Forelimb muscle (tissue), 1 donor: ENCODE data around the gene CD248. TPM values are rescaled to one million over a fixed set of nuclear protein-coding genes. Genes with fewer than 3 reads are reported as not detected.
"Not testable (repeated sequence)": the region's sequence is repeated elsewhere in the genome, so short reads cannot be mapped to it uniquely, and the experiment has no call there.

Experiments
- DNase-seq: peaks from one replicate; pipeline ENCODE4 v3.0.0-alpha.2; 2013; ENCODE audit warnings: low read depth
- polyA plus RNA-seq: library from polyadenylated mRNA; unstranded; fragments of 120-200 nt; gene quantifications from one replicate; pipeline ENCODE4 v1.2.1, GENCODE V29; 2013; ENCODE audit not compliant: insufficient read length

Gene CD248
- polyA plus RNA-seq, 1 donor: 76.4 TPM

DNA sequence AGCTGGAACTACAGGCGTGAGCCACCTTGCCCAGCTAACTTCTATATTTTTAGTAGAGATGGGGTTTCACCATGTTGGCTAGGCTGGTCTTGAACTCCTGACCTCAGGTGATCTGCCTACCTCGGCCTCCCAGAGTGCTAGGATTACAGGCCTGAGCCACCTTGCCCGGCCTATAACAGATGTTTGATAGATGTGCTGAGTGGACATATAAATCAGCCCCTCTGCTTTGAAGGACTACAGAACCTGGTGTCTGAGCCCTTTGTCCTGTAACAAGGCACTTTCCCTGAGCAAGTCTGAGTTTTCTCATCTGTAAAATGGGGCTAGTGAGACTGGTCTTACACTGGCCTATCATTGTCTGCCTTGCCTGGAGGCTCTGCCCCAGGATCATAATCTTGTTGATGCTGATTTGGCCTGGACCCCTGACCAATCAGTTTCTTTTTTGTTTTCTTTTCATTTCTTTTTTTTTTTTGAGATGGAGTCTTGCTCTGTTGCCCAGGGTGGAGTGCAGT, 12.4 kb upstream of the CD248 start:
- DNase-seq: no peak

DNA sequence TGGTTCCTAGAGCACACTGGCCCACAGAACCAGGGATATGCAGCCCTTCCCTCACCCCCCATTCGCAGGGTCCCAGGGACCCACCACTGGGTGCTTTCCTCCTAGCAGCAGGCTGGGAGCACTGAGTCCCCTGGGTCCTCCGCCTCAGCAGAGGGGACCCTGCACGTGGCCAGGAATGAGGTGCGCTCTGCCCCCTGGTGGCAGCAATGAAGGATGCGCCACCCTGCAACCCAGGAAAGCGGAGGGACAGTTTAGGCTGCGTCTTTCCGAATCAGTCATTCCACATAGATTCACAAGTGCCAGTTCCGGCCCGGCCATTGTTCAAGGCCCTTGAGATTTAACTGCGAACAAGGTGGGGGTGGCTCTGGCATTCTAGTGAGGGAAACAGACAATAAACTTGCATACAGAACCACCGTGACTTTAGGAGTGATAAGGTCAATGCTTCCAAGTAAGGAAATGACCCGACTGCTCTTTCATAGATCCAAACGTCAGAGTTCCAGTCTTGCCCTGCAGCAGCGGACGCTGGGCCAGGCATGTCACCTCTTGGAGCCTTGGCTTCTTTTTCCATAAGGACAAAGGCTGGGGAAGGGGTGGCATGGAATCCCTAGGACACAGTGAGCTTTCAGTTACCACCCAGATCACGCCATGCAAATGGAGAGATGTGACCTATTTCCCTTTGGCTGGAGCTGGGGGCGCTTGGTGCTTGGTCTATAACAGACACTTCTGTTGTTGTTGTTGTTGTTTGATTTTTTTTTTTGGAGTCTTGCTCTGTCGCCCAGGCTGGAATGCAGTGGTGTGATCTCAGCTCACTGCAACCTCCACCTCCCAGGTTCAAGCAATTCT, 11.7 kb upstream of the CD248 start:
- DNase-seq: no peak

DNA sequence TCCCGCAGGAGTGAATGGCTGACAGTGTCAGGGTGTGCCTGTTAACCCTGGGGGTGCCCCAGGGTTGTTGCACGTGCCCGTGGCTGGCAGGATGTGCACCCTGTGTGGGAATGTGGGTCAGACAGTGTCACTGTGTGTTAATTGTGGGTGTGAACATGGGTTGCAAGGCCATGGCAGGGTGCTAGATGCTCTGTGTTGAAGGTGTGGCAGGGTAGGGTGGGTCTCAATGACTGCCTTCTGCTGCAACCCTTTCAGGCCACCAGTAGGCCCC, 11.1 kb upstream of the CD248 start:
- no peak for DNase-seq

DNA sequence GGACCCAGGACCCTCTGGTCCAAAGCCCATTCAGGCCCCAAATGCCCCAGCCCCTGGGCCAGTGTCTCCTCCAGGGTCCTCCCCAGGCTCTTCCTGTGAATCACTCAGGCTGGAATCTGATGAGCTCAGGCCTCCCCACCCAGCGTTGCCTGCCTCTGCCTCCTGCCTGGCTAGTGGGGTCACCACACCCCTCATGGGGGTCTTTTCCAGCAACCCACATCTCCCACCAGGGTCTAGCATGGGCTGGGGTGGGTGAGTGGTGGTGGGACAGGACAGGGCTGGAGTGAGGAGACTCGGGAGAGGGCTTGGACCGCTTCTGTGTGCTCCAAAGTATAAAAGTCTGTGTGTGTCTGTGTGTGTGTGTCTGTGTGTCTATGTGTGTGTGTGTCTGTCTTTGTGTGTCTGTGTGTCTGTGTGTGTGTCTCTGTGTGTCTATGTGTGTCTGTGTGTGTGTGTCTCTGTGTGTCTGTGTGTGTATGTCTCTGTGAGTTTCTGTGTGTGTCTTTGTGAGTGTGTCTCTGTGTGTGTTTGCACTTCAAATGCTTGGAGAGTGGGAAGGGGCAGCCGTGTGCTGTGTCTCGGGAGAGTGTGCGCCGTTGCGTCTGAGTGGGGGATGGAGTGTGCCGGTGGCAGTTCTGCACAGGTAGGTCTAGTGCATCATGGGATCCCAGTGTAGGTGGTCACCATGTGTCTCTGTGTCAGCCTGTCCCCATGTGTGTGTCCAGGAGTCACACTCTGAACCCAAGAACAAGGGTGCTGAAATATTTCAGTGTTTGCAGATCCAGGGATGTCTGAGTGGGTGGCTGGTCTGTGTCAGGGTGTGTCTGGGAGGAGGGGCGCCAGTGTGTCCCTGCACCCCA, 10.6 kb upstream of the CD248 start:
- DNase-seq: no peak

DNA sequence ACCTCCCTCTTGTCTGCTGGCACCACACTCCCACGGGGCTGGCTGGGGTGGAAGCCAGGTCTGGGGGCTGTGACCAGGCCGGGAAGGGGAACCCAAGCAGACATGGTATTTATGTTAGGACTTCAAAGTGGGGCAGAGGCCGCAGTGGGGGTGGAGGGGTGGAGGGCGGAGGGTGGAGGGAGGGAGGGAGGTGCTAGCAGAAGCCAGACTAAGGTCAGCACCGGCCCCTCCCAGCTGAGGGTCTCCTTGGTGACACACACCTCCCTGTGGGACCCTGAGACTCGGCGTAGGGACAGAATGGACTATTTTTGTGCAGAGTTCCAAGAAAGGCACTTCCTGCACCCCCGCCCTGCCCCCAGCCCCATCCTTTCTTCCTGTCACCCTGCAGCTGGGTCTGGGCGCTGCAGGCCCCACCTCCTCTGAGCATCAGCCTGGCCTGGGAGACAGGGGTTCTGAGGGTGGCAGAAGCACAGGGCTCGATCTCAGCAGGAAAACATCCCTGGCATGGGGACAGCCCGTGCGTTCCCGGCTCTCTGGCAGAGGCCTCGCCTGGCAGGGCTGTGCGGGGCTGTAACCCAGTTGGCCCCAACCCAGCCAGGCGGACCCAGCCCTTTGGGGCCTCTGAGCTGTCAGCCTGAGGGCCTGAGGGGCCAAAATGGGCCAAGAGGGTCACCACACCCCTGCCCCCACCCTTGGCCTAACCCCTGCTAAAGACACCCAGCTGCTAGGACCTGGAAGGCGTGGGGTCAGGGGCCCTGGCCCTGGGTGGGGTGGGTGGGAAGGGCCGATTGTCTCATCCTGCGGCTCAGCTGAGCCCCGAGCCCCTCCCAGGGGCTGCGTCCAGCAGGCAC, 9.6 kb upstream of the CD248 start:
- DNase-seq: no peak

DNA sequence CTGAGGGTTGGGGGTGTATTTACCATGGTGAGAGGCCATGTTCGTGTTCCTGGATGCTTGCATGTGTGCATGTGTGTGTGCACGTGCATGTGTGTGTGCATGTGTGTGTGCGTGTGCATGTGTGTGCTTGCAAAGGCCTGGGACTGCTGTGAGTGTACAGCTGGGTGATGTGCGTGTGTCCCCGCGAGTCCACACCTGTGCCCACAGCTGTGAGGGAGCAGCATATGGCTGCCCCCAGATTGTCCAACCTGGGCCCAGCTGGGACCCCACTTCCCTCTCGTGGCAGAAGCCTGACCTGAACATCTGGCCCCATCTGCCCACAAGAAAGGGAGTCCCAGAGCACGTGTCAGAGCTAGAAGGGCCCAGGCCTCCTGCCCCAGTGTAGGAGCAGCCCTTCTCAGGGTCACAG, 8.4 kb upstream of the CD248 start:
- DNase-seq: no peak

DNA sequence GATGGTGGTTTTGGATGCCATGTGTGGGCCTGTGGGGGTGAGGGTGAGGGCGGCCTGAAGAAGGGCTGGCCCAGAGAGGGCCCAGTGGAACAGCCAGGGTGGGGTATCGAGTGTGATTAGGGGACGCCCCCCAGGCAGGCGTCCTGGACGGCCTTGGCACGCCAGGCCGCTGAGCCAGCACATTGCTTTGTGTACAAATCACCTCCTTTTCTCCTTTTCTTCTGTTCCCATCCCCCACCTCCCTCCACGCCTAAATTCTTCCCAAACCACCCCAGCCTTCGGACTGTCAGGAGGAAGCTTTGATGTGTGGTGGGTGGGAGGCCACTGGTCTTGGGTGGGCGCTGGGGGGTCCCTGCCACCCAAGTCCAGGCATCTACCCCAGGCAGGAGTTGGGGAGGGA, 7.8 kb upstream of the CD248 start:
- DNase-seq: no peak

DNA sequence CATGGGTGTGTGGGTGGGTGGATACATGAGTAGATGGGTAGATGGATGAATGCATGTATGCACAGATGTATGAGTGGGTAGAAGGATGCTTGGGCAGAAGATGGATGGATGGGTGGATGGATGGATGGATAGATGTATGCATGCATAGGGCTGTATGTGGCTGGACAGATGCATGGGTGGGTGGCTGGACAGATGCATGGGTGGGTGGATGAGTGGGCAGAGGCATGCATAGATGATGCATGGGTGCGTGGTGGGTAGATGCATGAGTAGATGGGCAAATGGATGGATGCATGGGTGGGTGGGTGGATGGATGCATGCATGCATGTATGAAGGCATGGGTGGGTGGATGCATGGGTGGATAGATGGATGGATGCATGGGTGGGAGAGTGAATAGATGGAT, 6.8 kb upstream of the CD248 start:
- no peak for DNase-seq

DNA sequence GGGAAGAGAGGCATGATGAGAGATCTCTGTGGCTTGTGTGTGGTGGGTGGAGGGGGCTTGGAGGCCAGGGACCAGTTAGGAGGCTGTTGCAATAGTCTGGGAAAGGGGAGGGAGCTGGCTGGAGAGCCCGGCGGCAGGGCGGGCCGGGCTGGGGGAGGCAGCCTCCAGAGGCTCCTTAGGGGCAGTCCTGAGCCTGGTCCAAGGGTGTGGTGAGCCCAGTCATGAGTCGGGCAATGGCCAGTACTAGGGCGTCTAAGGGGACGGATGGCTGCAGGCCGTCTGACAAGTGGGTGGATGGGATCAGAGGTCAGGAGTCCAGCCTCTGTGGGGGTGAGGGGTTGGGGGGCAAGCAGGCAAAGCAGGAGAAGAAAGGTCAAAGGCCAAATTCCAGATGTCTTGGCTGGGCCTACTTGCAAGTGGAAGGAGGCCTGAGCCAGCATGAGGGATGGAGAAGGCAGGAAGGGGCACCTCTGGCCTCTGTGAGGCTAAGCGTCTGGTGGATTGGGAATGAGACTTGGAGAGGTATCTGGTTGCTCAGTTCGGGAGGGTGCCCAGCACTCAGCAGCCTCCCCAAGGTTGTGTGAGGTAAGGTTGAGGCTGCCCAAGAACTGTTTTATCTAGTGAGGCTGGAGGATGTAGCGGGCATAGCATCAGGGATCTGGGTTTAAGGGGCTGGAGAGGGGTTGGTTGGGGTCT, 6.0 kb upstream of the CD248 start:
- no peak for DNase-seq

DNA sequence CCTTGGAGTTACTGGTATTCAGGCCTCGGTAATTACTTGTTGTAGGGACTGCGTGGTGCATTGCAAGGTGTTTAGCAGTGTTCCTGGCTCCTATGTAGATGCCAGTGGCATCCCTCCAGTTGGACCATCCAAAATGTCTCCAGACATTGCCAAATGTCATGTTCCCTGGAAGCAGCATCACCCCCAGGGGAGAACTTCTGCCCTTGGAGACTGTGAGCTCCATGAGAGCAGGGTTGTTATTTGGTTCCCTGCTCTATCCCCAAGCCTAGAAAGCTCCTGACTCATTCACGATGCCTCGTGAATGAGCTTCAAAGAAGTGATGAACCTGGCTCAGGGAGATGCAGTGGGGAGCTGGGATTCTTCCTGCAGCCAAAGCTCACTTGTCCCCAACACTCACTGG, 4.8 kb upstream of the CD248 start:
- DNase-seq: no peak

DNA sequence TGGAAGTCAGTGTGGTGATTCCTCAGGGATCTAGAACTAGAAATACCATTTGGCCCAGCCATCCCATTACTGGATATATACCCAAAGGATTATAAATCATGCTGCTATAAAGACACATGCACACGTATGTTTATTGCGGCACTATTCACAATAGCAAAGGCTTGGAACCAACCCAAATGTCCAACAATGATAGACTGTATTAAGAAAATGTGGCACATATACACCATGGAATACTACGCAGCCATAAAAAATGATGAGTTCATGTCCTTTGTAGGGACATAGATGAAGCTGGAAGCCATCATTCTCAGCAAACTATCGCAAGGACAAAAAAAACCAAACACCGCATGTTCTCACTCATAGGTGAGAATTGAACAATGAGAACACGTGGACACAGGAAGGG, 3.9 kb upstream of the CD248 start:
- DNase-seq: not testable (repeated sequence)

DNA sequence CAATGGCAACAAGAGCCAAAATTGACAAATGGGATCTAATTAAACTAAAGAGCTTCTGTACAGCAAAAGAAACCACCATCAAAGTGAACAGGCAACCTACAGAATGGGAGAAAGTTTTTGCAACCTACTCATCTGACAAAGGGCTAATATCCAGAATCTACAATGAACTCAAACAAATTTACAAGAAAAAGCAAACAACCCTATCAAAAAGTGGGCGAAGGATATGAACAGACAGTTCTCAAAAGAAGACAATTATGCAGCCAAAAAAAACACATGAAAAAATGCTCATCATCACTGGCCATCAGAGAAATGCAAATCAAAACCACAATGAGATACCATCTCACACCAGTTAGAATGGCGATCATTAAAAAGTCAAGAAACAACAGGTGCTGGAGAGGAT, 3.4 kb upstream of the CD248 start:
- not testable (repeated sequence) for DNase-seq

DNA sequence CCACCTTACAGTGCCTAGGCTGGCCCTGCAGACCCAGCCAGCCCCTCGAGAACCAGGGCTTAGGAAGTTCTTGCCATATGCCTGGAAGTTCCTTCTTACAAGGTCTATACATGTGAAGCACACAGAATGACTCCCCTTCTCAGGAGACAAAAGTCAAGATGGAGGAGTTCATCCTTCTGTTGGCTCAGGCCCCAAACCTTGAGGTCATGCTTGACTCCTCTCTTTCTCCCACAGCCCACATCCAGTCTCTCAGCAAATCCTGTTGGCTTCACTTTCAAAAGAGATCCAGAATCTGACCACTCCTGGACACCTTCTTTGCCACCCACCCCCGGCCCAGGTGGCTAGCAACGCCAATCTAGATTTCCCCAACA, 1.7 kb upstream of the CD248 start:
- DNase-seq: no peak

DNA sequence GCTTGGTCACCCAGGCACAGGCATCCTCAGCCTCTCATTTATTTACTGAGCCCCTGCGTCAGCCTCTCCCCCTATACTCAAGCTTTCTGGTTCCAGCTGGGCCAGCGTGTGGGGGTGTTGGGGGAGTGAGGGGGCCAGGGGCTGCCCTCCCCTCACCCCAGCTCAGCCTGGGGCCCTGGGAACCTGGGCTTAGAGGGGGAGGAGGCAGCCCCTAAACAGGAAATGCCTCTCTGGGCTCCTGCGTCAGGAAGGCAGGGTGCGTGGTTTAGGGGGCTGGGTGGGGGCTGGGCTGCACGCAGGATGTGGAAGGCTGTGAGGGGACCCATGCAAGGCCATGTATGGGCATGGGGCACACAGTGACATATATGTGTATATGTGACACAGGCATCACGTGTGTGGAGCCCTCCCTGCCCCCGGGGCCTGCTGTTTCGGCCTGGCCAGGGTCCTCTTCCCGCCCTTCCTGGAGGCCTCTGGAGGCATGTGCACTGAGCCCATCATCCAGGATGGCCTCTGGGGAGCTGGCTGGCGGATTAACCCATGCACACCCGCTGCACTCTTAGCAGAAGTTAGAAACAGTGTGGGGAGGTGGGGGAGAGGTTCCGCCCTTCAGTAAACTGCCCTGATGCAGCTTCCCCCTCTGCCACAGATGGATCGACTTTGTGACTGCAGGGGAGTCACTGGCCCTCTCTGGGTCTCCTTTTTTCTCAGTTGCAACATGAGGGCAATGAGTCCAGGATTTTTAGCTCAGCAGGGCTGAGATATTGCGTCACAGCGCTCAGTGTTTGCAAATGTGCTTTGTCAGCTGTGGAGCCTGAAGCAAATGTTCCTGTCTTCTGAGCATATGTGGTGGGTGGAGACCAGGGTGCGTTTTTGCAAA, 1.1 kb upstream of the CD248 start:
- DNase-seq: no peak

DNA sequence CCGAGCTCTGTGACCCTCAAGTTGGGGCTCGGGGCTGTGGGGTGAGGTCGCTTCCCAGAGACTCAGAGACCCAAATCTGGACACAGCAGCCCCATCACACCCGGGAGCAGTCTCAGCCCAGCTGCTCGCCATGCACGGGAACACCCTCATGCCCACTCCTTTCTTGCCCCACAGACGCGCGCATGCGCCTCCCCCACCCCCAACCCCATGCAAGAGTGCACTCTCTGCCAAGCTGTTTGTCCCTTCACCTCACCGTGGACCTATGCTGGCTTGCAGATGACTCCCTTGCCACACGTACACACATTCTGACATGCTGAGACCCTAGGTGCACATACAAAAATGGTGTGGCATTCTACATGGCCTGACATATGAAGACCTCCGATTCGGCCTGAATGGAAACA, 478 bp upstream of the CD248 start:
- no peak for DNase-seq

DNA sequence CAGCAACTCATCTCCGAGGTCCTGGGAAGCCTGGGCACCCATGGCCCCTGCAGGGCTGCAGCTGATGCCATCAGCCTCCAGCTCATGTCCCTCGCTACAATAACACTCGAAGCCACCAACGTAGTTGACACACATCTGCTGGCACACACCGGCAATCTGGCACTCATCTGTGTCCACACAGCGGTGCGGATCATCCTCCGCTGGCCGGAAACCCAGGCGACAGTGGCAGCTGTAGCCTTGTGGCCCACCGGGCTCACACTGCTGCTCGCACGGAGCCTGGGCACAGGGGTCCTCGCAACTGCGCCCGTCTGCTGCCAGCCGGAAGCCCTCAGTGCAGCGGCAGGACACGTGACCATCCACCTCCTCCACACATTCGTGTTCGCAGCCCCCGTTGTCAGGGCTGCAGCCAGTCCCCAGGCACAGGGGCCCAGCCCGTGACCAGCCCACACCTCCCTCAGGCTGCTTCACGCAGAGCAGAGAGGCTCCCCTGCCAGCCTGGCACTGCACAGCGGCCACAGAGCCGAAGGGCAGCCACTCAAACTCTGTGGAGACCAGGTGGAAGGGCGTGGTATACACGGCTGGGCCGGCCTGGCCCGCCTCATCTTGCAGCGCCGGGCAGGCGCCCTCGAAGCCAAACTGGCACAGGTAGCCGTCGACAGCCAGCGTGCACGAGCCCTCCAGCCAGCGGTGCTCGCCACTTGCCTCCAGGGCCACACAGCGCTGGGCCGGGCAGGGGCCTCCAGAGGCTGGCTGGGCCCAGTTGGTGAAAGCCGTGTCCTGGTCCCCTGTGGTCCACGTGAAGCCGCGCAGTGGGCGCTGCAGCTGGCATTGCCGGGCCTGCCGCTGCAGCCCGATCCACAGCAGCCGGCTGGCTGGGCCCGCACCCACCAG, 678 bp downstream of the CD248 start:
- DNase-seq: no peak

DNA sequence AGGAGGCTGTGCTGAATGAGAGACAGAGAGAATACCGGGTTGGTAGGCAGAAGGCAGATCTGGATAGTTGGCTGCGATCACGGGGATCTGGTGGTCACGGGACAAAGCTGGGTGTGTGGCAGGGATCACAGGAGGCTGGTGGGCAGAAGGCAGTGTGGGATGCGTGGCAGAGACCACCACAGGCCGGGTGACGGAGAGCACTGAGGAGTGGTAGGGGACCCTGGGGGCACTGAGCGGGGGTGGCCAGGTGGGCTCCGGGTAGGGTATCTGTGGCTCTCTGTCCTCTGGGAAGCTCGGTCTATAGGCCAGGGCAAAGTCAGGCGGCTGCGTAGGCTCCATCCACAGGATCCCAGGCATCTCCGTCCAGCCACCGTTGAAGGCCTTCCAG, 1.4 kb downstream of the CD248 start:
- no peak for DNase-seq

DNA sequence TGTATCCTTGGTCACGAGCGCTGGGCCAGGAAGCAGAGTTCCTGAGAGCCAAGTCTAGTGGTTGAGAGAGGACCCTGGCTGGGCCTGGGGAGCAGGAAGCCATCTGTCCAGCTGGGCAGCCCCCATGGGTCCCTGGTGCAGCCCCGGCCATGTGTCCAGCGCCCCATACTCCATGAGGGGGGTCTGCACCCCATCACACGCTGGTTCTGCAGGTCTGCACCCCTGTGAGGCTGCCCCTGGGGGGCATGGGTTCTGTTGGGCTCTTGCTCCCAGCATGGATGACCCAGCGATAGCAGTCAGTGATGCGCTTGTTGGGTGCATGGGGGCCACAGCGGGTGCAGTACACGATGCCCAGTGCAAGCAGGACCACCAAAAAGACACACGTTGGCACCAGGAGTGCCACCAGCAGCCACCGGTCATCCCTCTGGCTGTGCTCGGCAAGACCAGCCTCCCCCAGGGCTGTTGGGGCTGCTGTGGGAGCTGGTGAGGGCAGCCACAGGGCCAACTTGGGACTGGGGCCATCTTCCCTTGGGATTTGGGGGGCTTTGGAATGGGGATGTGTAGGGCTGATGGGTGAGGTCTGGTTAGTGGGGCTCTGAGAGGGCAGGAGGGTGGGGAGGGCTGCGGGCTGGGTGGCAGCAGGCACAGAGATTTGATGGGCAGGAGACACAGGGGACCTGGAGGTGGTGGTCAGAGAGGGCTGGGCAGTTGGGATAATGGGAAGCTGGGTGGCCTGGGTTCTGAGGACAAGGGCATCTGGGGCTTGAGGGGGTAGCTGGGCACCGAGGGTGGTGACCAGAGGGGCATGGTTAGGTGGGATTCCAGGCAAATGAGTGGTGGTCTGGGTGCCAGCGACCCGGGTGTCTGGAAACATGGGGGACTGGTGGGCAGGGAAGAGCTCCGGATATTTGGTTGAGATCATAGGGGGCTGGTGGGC, 2.0 kb downstream of the CD248 start:
- DNase-seq: no peak

DNA sequence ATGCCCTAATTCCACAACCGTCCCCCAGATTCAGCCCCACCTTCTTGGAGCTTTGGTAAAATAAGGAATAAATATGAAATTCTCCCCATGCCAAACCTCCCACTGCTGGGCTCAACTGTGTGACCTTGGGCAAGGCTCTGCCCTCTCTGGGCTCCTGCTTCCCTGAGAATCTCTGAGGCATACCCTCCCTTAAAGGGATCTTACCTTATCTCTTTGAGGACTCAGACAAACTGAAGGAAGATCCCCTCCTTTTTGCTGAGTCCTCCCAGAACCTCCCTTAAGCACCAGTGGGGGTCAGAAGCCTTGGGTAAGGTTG, 2.7 kb downstream of the CD248 start:
- no peak for DNase-seq
